ENCODE results near the gene ITGAL. TPM values are rescaled to one million over a fixed set of nuclear protein-coding genes. Genes with fewer than 3 reads are reported as not detected.

ITGAL gene
- total and polyA plus RNA-seq, 2 of the 13 experiments (the other 11 are each of a cell fraction or from before 2014, with no cell fraction given), result 0.86 to 1.2 TPM

DNA sequence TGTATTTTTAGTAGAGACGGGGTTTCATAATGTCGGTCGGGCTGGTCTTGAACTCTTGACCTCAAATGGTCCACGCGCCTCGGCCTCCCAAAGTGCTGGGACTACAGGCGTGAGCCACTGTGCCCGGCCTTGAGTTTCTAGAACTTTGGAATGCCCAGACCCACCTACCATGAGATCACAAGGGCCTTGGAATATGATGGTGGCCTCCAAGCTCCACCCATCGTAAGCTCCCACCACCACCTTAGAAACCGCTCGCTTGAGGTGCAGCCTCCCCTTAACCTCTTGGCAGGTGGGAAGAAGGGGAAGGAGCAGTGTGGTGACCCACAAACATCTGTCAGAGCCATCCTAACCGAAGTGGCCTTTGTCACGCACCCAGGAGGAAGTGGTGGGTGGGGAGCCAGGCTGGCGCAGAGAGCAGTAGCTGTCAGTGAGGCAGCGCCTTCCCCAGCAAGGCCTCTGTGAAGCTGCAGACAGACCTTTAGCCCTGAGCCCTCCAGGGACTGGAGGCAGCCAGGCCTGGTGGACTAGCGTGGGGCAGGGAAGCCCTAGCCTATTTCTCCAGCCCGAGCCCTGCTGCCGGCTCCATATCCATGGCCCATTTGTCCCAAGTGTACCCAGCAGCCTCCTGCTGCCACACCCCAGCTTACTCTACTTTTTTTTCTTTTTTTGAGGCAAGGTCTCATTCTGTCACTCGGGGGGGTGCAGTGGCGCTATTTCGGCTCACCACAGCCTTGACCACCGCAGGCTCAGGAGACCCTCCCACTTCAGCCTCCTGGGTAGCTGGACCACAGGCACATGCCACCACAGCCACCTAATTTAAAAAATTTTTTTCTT, 13.8 kb upstream of the ITGAL start (continued):
- TF ChIP-seq MED1 (CRISPR knock-in tag; IDR thresholded peaks at IDR 0.05) (peak; percentile 69), ZNF501 (CRISPR knock-in tag; IDR thresholded peaks at IDR 0.05) (peak; percentile 91), NCOA1 (CRISPR knock-in tag; IDR thresholded peaks at IDR 0.05) (peak; percentile 51; the same call in 1 of the 2 replicates), ZNF784 (CRISPR knock-in tag; IDR thresholded peaks at IDR 0.05; ENCODE audit: borderline replicate concordance) (peak; percentile 57; the same call in 1 of the 2 replicates), ZNF567 (CRISPR knock-in tag; IDR thresholded peaks at IDR 0.05; ENCODE audit: borderline replicate concordance) (peak; percentile 64; the same call in 1 of the 2 replicates), ZBTB7B (CRISPR knock-in tag; IDR thresholded peaks at IDR 0.05) (peak; percentile 85), PHF21A (CRISPR knock-in tag; IDR thresholded peaks at IDR 0.05) (peak; percentile 70; the same call in 1 of the 2 replicates), SRSF9 (IDR thresholded peaks at IDR 0.05; ENCODE audit: borderline replicate concordance, insufficient read depth, low read depth, low read length, poor library complexity, severe bottlenecking) (no peak), TFE3 (CRISPR knock-in tag; IDR thresholded peaks at IDR 0.05) (peak; percentile 52; the same call in 1 of the 2 replicates), GATAD2A (CRISPR knock-in tag; IDR thresholded peaks at IDR 0.05) (peak; percentile 61), REPIN1 (CRISPR knock-in tag; IDR thresholded peaks at IDR 0.05; ENCODE audit: borderline replicate concordance, low read depth) (peak; percentile 71; the same call in 1 of the 2 replicates), MTA1 (CRISPR knock-in tag; IDR thresholded peaks at IDR 0.05; ENCODE audit: borderline replicate concordance) (peak; percentile 85; the same call in 1 of the 2 replicates), SMARCC2 (IDR thresholded peaks at IDR 0.05) (no peak), SAFB2 (CRISPR knock-in tag; IDR thresholded peaks at IDR 0.05; ENCODE audit: borderline replicate concordance, low read depth) (0 out of 2 replicates have a peak, but pooled peaks have one; percentile 94), ZNF83 (CRISPR knock-in tag; IDR thresholded peaks at IDR 0.05; ENCODE audit: borderline replicate concordance) (no peak; the same call in 1 of the 2 replicates), ATF1 (CRISPR knock-in tag; IDR thresholded peaks at IDR 0.05) (no peak), ZBTB3 (CRISPR knock-in tag; IDR thresholded peaks at IDR 0.05; ENCODE audit: borderline replicate concordance, low read depth) (peak; percentile 96), HDAC6 (IDR thresholded peaks at IDR 0.05; ENCODE audit: low read depth, low read length) (no peak), HMGXB3 (CRISPR knock-in tag; IDR thresholded peaks at IDR 0.05; ENCODE audit: borderline replicate concordance) (no peak), PITX1 (CRISPR knock-in tag; IDR thresholded peaks at IDR 0.05) (peak; percentile 66), RFXAP (CRISPR knock-in tag; IDR thresholded peaks at IDR 0.05; ENCODE audit: borderline replicate concordance) (peak; percentile 55; the same call in 1 of the 2 replicates), HMGA1 (CRISPR knock-in tag; conservative IDR thresholded peaks at IDR 0.05) (no peak), ZNF256 (CRISPR knock-in tag; conservative IDR thresholded peaks at IDR 0.05) (no peak)
